Measurements from ENCODE around the gene IDE. TPM values are rescaled to one million over a fixed set of nuclear protein-coding genes. Genes with fewer than 3 reads are reported as not detected.

IDE gene
- 41.6 TPM for total RNA-seq (ENCODE audit: unreplicated experiment)
- long read RNA-seq, full-length matches to known transcripts: 1 of 3 reads
- long read RNA-seq, partial matches to known transcripts: 1 of 3 reads
- long read RNA-seq, other reads (novel, unspliced or antisense): 1 of 3 reads

- no peaks in the 10 kb centered on the region for H3K36me3 Mint-ChIP-seq (ENCODE audit: low read depth, unreplicated experiment)
- peak within 1 kb of the TSS; percentile 75 for H3K27ac Mint-ChIP-seq (ENCODE audit: unreplicated experiment)
- H3K4me1 Mint-ChIP-seq (ENCODE audit: unreplicated experiment): peaks cover 18% of the 10 kb centered on the region
- H3K27me3 Mint-ChIP-seq (ENCODE audit: unreplicated experiment): peaks cover 4% of the 10 kb centered on the region
- DNase-seq (ENCODE audit: low spot score): peak; percentile 89
- H3K9me3 Mint-ChIP-seq (ENCODE audit: unreplicated experiment): no peaks in the 10 kb centered on the region
- H3K4me3 Mint-ChIP-seq (ENCODE audit: unreplicated experiment): peak within 1 kb of the TSS; percentile 88
- TF ChIP-seq CTCF (IDR thresholded peaks at IDR 0.05; ENCODE audit: unreplicated experiment): no peak
These were observed at the start of gene IDE for GRCh38 chr10:92573798-92574547. TSS of gene IDE (minus strand) at chr10:92574093. CDS start at chr10:92574019, 74 bp downstream.

GRCh38 chr10:92619368-92619767 is 45.5 kb upstream of the IDE start:
- Mint-ChIP-seq H3K27ac (ENCODE audit: unreplicated experiment) (no peak overlapping the region), H3K36me3 (ENCODE audit: low read depth, unreplicated experiment) (peaks cover 4% of the 10 kb centered on the region)

GRCh38 chr10:92615515-92615914 is 41.6 kb upstream of the IDE start:
- Mint-ChIP-seq H3K4me1 (ENCODE audit: unreplicated experiment) (no peaks in the 10 kb centered on the region), H3K36me3 (ENCODE audit: low read depth, unreplicated experiment) (no peaks in the 10 kb centered on the region), H3K9me3 (ENCODE audit: unreplicated experiment) (no peaks in the 10 kb centered on the region), H3K27ac (ENCODE audit: unreplicated experiment) (no peak overlapping the region), H3K4me3 (ENCODE audit: unreplicated experiment) (no peak overlapping the region), H3K27me3 (ENCODE audit: unreplicated experiment) (no peaks in the 10 kb centered on the region)
- DNase-seq (ENCODE audit: low spot score): no peak
- TF ChIP-seq CTCF (IDR thresholded peaks at IDR 0.05; ENCODE audit: unreplicated experiment): no peak

More at GRCh38 chr10:92619368-92619767, 45.5 kb upstream of the IDE start:
- TF ChIP-seq CTCF (IDR thresholded peaks at IDR 0.05; ENCODE audit: unreplicated experiment): no peak
- DNase-seq (ENCODE audit: low spot score): no peak
- no peaks in the 10 kb centered on the region for H3K9me3 Mint-ChIP-seq (ENCODE audit: unreplicated experiment)
- H3K4me1 Mint-ChIP-seq (ENCODE audit: unreplicated experiment): no peaks in the 10 kb centered on the region
- no peak overlapping the region for H3K4me3 Mint-ChIP-seq (ENCODE audit: unreplicated experiment)
- H3K27me3 Mint-ChIP-seq (ENCODE audit: unreplicated experiment): no peaks in the 10 kb centered on the region

- TF ChIP-seq CTCF (IDR thresholded peaks at IDR 0.05; ENCODE audit: unreplicated experiment): no peak
- H3K27ac Mint-ChIP-seq (ENCODE audit: unreplicated experiment): no peak overlapping the region
- no peaks in the 10 kb centered on the region for H3K9me3 Mint-ChIP-seq (ENCODE audit: unreplicated experiment)
- H3K27me3 Mint-ChIP-seq (ENCODE audit: unreplicated experiment): peaks cover 3% of the 10 kb centered on the region
- no peaks in the 10 kb centered on the region for H3K36me3 Mint-ChIP-seq (ENCODE audit: low read depth, unreplicated experiment)
- H3K4me1 Mint-ChIP-seq (ENCODE audit: unreplicated experiment): peaks cover 5% of the 10 kb centered on the region
- DNase-seq (ENCODE audit: low spot score): no peak
- no peak overlapping the region for H3K4me3 Mint-ChIP-seq (ENCODE audit: unreplicated experiment)
These were observed 30.9 kb upstream of the IDE start for GRCh38 chr10:92604841-92605240.

- Mint-ChIP-seq H3K9me3 (ENCODE audit: unreplicated experiment) (no peaks in the 10 kb centered on the region), H3K4me3 (ENCODE audit: unreplicated experiment) (no peak overlapping the region), H3K36me3 (ENCODE audit: low read depth, unreplicated experiment) (no peaks in the 10 kb centered on the region), H3K27me3 (ENCODE audit: unreplicated experiment) (peaks cover 2% of the 10 kb centered on the region), H3K27ac (ENCODE audit: unreplicated experiment) (no peak overlapping the region), H3K4me1 (ENCODE audit: unreplicated experiment) (peaks cover 12% of the 10 kb centered on the region)
- TF ChIP-seq CTCF (IDR thresholded peaks at IDR 0.05; ENCODE audit: unreplicated experiment): no peak
- DNase-seq (ENCODE audit: low spot score): no peak
These were observed 24.4 kb upstream of the IDE start for GRCh38 chr10:92598321-92598720.
